ENCODE results near the gene HBG1. TPM values are rescaled to one million over a fixed set of nuclear protein-coding genes. Genes with fewer than 3 reads are reported as not detected.

The HBG1 gene
- total RNA-seq, 1 donor from 2014 or later: not detected

DNA sequence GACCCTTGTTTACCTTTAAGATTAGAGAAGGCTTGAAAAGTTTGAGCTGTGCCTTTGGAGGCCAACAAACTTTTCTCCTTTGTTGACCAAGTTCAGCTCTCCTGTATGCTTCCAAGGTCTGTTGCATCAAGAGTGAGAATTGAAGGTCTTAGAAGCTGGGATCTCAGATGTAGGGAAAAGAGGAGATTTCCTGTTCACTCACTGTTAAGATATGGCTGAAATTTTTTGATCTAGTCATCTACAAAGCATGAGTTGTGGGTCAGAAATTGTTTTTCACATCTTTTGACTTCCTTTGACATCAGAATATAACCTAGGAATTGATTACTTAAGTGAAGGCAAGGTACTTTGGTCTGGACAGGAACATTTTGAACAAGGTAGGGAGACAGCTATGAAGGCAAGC is 40.0 kb upstream of the HBG1 start:
- Histone ChIP-seq H2AFZ (ENCODE audit: low read depth, low read length) (peak overlapping the region; percentile 8), H3K9ac (ENCODE audit: low read length) (no peak overlapping the region)
- H3K27ac Mint-ChIP-seq (ENCODE audit: unreplicated experiment): peak overlapping the region; percentile 31

GRCh38 chr11:5288906-5289550 is 39.4 kb upstream of the HBG1 start:
- DNase-seq (ENCODE audit: low read depth) (no peak), FAIRE-seq (no peak)
- peaks cover 12% of the 10 kb centered on the region for H3K4me1 Mint-ChIP-seq (ENCODE audit: low read depth, unreplicated experiment)
- Histone ChIP-seq H3K4me2 (ENCODE audit: low read length) (peak overlapping the region; percentile 2), H3K36me3 (ENCODE audit: insufficient read depth, low read length) (no peaks in the 10 kb centered on the region), H3K9me3 (ENCODE audit: insufficient read depth, low read depth, low read length) (no peaks in the 10 kb centered on the region), H2AFZ (ENCODE audit: low read depth, low read length) (peak overlapping the region; percentile 8), H3K27ac (ENCODE audit: low read depth, low read length) (peak overlapping the region; percentile 37), H3K27me3 (ENCODE audit: insufficient read depth, low read length) (no peaks in the 10 kb centered on the region), H3K4me1 (ENCODE audit: insufficient read depth, low read length) (peaks cover 11% of the 10 kb centered on the region), H3K79me2 (ENCODE audit: insufficient read depth, low read length) (no peaks in the 10 kb centered on the region), H3K4me3 (ENCODE audit: insufficient read depth, low read depth, low read length) (no peak overlapping the region), H3K9ac (ENCODE audit: low read length) (no peak overlapping the region), H4K20me1 (ENCODE audit: insufficient read depth, low read length) (no peaks in the 10 kb centered on the region)
- H3K9me3 Mint-ChIP-seq (ENCODE audit: unreplicated experiment): peaks cover 2% of the 10 kb centered on the region
- no peak for TF ChIP-seq EZH2 (IDR thresholded peaks at IDR 0.05; ENCODE audit: insufficient read depth, low read length)
- TF ChIP-seq, protein P1, sequence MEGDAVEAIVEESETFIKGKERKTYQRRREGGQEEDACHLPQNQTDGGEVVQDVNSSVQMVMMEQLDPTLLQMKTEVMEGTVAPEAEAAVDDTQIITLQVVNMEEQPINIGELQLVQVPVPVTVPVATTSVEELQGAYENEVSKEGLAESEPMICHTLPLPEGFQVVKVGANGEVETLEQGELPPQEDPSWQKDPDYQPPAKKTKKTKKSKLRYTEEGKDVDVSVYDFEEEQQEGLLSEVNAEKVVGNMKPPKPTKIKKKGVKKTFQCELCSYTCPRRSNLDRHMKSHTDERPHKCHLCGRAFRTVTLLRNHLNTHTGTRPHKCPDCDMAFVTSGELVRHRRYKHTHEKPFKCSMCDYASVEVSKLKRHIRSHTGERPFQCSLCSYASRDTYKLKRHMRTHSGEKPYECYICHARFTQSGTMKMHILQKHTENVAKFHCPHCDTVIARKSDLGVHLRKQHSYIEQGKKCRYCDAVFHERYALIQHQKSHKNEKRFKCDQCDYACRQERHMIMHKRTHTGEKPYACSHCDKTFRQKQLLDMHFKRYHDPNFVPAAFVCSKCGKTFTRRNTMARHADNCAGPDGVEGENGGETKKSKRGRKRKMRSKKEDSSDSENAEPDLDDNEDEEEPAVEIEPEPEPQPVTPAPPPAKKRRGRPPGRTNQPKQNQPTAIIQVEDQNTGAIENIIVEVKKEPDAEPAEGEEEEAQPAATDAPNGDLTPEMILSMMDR (IDR thresholded peaks at IDR 0.05; ENCODE audit: insufficient read depth, low read depth, low read length): no peak
- no peaks in the 10 kb centered on the region for H3K27me3 Mint-ChIP-seq (ENCODE audit: low read depth, unreplicated experiment)
- H3K27ac Mint-ChIP-seq (ENCODE audit: unreplicated experiment): peak overlapping the region; percentile 31
- H3K4me3 Mint-ChIP-seq (ENCODE audit: unreplicated experiment): no peak overlapping the region
- H3K36me3 Mint-ChIP-seq (ENCODE audit: low read depth, unreplicated experiment): no peaks in the 10 kb centered on the region

More for the DNA sequence above, 40.0 kb upstream of the HBG1 start:
- Histone ChIP-seq H3K4me2 (ENCODE audit: low read length) (peak overlapping the region; percentile 2), H3K79me2 (ENCODE audit: insufficient read depth, low read length) (no peaks in the 10 kb centered on the region), H3K4me3 (ENCODE audit: insufficient read depth, low read depth, low read length) (no peak overlapping the region), H4K20me1 (ENCODE audit: insufficient read depth, low read length) (no peaks in the 10 kb centered on the region), H3K27me3 (ENCODE audit: insufficient read depth, low read length) (no peaks in the 10 kb centered on the region), H3K36me3 (ENCODE audit: insufficient read depth, low read length) (no peaks in the 10 kb centered on the region), H3K27ac (ENCODE audit: low read depth, low read length) (peak overlapping the region; percentile 37), H3K9me3 (ENCODE audit: insufficient read depth, low read depth, low read length) (no peaks in the 10 kb centered on the region), H3K4me1 (ENCODE audit: insufficient read depth, low read length) (peaks cover 11% of the 10 kb centered on the region)
- Mint-ChIP-seq H3K36me3 (ENCODE audit: low read depth, unreplicated experiment) (no peaks in the 10 kb centered on the region), H3K27me3 (ENCODE audit: low read depth, unreplicated experiment) (no peaks in the 10 kb centered on the region), H3K4me3 (ENCODE audit: unreplicated experiment) (no peak overlapping the region), H3K9me3 (ENCODE audit: unreplicated experiment) (peaks cover 2% of the 10 kb centered on the region), H3K4me1 (ENCODE audit: low read depth, unreplicated experiment) (peaks cover 12% of the 10 kb centered on the region)
- TF ChIP-seq, protein P1 (IDR thresholded peaks at IDR 0.05; ENCODE audit: insufficient read depth, low read depth, low read length): no peak
- no peak for TF ChIP-seq EZH2 (IDR thresholded peaks at IDR 0.05; ENCODE audit: insufficient read depth, low read length)
- FAIRE-seq (peak; percentile 32), DNase-seq (ENCODE audit: low read depth) (no peak)

Data from astrocyte (in vitro differentiated cells and primary cell).